Panc1 (cell line): ENCODE measurements around the gene CDCA3. TPM values are rescaled to one million over a fixed set of nuclear protein-coding genes. Genes with fewer than 3 reads are reported as not detected.
A peak's percentile ranks its signal among the peaks of the same experiment; 100 is the strongest.

Source experiments
- ATAC-seq: fragments of 200-7000 bp; cut with Tn5 transposase; 2 replicates; pipeline ENCODE4 v1.9.1; 2020; ENCODE audit warnings: mild to moderate bottlenecking, moderate library complexity
- BruUV-seq: library from RNA; stranded (reverse); fragments of 400-500 nt; replicated peaks from 2 replicates; lab custom pipeline; 2021; lab: Mats Ljungman, UMichigan
- CTCF ChIA-PET: fragments of 300-600 bp; sonication (Branson Sonifier 250); formaldehyde crosslinking; loops from one replicate; lab custom pipeline; 2022; ENCODE audit warnings: antibody characterized with exemption; lab: Charles Lee
- POLR2A ChIA-PET: fragments of 300-600 bp; sonication (Branson Sonifier 250); formaldehyde crosslinking; loops from one replicate; lab custom pipeline; 2022; ENCODE audit warnings: antibody characterized with exemption; lab: Charles Lee
- DNase-seq: peaks from one replicate; pipeline ENCODE4 v3.0.0-alpha.2; 2010; ENCODE audit warnings: low read depth, low spot score
- H3K27ac ChIP-seq: 2 replicates; pipeline ENCODE4 v1.5.1; 2011; ENCODE audit warnings: mild to moderate bottlenecking, low read length, inconsistent platforms
- H3K27me3 ChIP-seq: fragments of 200-500 bp; sonication (Bioruptor generic); 2 replicates; pipeline ENCODE4 v1.6.0; 2014; ENCODE audit warnings: low read length, inconsistent platforms; ENCODE audit not compliant: control insufficient read depth, insufficient read depth
- H3K36me3 ChIP-seq: fragments of 200-500 bp; sonication (Bioruptor generic); 2 replicates; pipeline ENCODE4 v1.5.1; 2014; ENCODE audit warnings: inconsistent platforms, mild to moderate bottlenecking, low read length, moderate library complexity; ENCODE audit not compliant: control insufficient read depth, insufficient read depth
- H3K4me1 ChIP-seq: 2 replicates; pipeline ENCODE4 v1.5.1; 2011; ENCODE audit warnings: inconsistent platforms, mild to moderate bottlenecking, low read length, moderate library complexity; ENCODE audit not compliant: control insufficient read depth, insufficient read depth
- H3K4me3 ChIP-seq, 2 experiments: 2 replicates each; pipeline ENCODE4 v1.5.1; 2011 to 2012; ENCODE audit warnings: low read depth in 2 of 2, low read length in 2 of 2, mild to moderate bottlenecking in 2 of 2, inconsistent platforms in 1 of 2, moderate library complexity in 1 of 2
- H3K9me3 ChIP-seq: fragments of 200-500 bp; sonication (Bioruptor generic); 2 replicates; pipeline ENCODE4 v1.5.1; 2014; ENCODE audit warnings: low read depth, mild to moderate bottlenecking, inconsistent platforms, low read length, moderate library complexity; ENCODE audit not compliant: control insufficient read depth, insufficient read depth
- POLR2AphosphoS5 ChIP-seq: IDR thresholded peaks from 2 replicates; pipeline ENCODE4 v1.6.1; 2012; ENCODE audit warnings: mild to moderate bottlenecking, low read depth, low read length, moderate library complexity
- SIN3A ChIP-seq: IDR thresholded peaks from 2 replicates; pipeline ENCODE4 v1.6.1; 2012; ENCODE audit warnings: low read depth, mild to moderate bottlenecking, low read length, moderate library complexity, borderline replicate concordance; ENCODE audit not compliant: insufficient read depth
- TCF7L2 ChIP-seq: IDR thresholded peaks from 2 replicates; pipeline ENCODE4 v1.6.1; 2011; ENCODE audit warnings: mild to moderate bottlenecking, low read depth, low read length, inconsistent platforms
- in situ Hi-C: cut with HindIII; loops from 2 replicates; pipeline ENCODE4 v1.10.0; 2016; ENCODE audit warnings: low sequenced_read_pairs, low pct_unique_long_range_greater_than_20kb
- intact Hi-C: fragments of 100-400 bp; cut with micrococcal nuclease; formaldehyde crosslinking; loops from one replicate; pipeline ENCODE4 v1.10.0; 2022; ENCODE audit not compliant: unreplicated experiment
- total RNA-seq: library from RNA; stranded (reverse); gene quantifications from one replicate; pipeline ENCODE4 v1.2.1, GENCODE V29; 2021; ENCODE audit not compliant: unreplicated experiment
- TF ChIP-seq, protein P1 (sequence below), 2 experiments: IDR thresholded peaks; 2 replicates each; pipeline ENCODE4 v1.6.1; 2011 to 2012; ENCODE audit warnings: low read depth in 2 of 2, control low read depth in 1 of 2, low read length in 1 of 2, mild to moderate bottlenecking in 1 of 2, moderate library complexity in 1 of 2; ENCODE audit not compliant: insufficient read depth in 1 of 2
- TF ChIP-seq, protein P2 (sequence below): fragments of 450-650 bp; IDR thresholded peaks from 2 replicates; pipeline ENCODE4 v1.5.1; 2017; ENCODE audit warnings: mild to moderate bottlenecking

Gene CDCA3
- total RNA-seq, 1 experiment from 2014 or later: 59.0 TPM

DNA sequence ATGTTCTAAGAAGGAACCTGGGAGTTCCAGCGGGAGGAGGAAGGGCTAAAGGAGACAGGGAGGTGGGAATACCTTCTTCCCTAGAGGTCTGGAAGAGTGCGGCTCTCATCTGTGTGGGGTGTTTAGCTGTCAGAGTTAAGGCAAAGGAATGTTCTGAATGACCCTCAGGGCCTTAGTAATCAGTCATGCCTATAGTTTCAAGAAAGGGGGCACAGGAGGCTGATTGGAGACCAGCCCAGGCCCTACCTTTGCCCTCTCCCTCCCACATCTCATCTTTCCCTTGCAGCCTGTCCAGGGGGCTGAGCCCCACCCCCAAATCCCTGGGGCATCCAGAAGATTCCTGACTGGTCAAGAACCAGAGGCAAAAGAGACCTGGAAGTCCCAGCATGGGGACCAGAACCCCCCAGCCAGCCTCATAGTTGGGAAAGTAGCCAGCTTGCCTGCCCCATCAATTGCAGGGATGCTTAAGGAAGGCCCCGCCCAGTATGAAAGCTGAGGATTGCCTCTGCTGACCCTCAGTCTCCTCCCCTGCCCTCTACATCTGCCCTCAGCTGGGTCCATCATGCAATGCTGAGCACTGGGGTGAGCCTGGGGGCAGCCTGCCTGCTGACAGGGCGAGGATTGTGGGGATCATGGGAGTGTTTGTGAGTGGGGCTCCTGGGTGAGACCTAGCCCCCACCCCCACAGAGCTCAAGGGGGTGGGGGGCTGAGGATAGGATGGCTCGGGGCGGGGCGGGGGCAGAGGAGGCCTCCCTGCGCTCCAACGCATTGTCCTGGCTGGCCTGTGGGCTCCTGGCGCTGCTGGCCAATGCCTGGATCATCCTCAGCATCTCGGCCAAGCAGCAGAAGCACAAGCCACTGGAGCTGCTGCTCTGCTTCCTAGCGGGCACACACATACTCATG, 27.7 kb downstream of the CDCA3 start:
- no peak for TF ChIP-seq POLR2AphosphoS5
- no peak for TF ChIP-seq SIN3A
- TF ChIP-seq, protein P1, sequence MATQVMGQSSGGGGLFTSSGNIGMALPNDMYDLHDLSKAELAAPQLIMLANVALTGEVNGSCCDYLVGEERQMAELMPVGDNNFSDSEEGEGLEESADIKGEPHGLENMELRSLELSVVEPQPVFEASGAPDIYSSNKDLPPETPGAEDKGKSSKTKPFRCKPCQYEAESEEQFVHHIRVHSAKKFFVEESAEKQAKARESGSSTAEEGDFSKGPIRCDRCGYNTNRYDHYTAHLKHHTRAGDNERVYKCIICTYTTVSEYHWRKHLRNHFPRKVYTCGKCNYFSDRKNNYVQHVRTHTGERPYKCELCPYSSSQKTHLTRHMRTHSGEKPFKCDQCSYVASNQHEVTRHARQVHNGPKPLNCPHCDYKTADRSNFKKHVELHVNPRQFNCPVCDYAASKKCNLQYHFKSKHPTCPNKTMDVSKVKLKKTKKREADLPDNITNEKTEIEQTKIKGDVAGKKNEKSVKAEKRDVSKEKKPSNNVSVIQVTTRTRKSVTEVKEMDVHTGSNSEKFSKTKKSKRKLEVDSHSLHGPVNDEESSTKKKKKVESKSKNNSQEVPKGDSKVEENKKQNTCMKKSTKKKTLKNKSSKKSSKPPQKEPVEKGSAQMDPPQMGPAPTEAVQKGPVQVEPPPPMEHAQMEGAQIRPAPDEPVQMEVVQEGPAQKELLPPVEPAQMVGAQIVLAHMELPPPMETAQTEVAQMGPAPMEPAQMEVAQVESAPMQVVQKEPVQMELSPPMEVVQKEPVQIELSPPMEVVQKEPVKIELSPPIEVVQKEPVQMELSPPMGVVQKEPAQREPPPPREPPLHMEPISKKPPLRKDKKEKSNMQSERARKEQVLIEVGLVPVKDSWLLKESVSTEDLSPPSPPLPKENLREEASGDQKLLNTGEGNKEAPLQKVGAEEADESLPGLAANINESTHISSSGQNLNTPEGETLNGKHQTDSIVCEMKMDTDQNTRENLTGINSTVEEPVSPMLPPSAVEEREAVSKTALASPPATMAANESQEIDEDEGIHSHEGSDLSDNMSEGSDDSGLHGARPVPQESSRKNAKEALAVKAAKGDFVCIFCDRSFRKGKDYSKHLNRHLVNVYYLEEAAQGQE (IDR thresholded peaks at IDR 0.05; ENCODE audit: insufficient read depth in 1 of 2, low read depth in 2 of 2, low read length in 1 of 2): no peak
- TF ChIP-seq, protein P2, sequence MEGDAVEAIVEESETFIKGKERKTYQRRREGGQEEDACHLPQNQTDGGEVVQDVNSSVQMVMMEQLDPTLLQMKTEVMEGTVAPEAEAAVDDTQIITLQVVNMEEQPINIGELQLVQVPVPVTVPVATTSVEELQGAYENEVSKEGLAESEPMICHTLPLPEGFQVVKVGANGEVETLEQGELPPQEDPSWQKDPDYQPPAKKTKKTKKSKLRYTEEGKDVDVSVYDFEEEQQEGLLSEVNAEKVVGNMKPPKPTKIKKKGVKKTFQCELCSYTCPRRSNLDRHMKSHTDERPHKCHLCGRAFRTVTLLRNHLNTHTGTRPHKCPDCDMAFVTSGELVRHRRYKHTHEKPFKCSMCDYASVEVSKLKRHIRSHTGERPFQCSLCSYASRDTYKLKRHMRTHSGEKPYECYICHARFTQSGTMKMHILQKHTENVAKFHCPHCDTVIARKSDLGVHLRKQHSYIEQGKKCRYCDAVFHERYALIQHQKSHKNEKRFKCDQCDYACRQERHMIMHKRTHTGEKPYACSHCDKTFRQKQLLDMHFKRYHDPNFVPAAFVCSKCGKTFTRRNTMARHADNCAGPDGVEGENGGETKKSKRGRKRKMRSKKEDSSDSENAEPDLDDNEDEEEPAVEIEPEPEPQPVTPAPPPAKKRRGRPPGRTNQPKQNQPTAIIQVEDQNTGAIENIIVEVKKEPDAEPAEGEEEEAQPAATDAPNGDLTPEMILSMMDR: no peak
- no peak for TF ChIP-seq TCF7L2
- H3K27me3 ChIP-seq: no peaks in the 10 kb centered on the region
- peaks cover 10% of the 10 kb centered on the region; the same call in 1 of the 2 replicates for H3K4me1 ChIP-seq
- BruUV-seq: no TSS peak
- in situ Hi-C loops: no loop called here
- H3K9me3 ChIP-seq: no peaks in the 10 kb centered on the region
- POLR2A ChIA-PET: interaction anchor here (0.6 kb wide), 1 partner anchor 44 kb away, joined by 7 read pairs; no protein-coding TSS in a partner anchor
- no peaks in the 10 kb centered on the region for H3K36me3 ChIP-seq
- ATAC-seq (no peak), DNase-seq (no peak)
- CTCF ChIA-PET: interaction anchor here (0.6 to 0.7 kb wide), 2 partner anchors 99 to 473 kb away, joined by 3 to 7 read pairs; no protein-coding TSS in a partner anchor
- intact Hi-C loops: no loop called here
- H3K4me3 ChIP-seq: no peak overlapping the region
- H3K27ac ChIP-seq: no peak overlapping the region

DNA sequence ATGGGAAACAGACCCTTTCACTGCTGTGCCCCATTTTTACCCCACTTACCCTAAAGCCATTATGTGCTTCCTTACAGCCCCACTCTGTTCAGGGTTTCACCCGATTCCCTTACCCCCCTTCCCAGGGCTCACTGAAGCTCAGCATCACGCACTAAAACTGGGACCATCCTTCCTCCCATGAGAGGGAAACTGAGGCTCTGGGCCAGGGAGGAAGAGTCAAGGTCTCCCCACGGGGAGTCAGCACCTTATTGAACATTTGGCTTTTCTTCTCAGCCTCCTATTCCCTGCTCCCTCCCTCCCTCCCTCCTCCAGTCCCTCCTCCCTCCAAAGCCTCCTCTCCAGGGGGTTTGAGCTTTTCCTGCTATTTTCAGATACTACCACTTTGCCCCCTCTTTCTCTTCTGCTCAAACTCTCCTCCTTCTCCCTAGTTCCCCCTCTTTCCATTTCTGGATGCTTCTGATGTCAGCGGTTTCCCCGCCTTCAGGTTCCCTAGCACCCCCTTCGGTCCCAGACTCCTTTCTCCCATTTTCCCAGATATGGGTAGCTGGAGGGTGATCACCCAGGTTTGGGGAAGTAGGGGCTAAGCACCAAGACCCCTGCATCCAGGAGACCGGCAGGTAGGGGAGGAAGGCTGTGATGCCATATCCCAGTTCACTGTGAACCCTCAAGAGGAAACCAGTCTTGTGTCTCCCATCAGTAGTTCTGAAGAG, 28.5 kb downstream of the CDCA3 start:
- Histone ChIP-seq H3K36me3 (no peaks in the 10 kb centered on the region), H3K4me3 (peak overlapping the region in 1 of 2 experiments; percentile 34; a peak in 1 of 4 replicates), H3K9me3 (no peaks in the 10 kb centered on the region), H3K27me3 (no peaks in the 10 kb centered on the region), H3K27ac (no peak overlapping the region), H3K4me1 (peaks cover 10% of the 10 kb centered on the region; the same call in 1 of the 2 replicates)
- CTCF ChIA-PET: no interaction called here
- DNase-seq: no peak
- intact Hi-C loops (no loop called here), in situ Hi-C loops (no loop called here)
- TF ChIP-seq, protein P2: no peak
- no peak for TF ChIP-seq SIN3A
- TF ChIP-seq, protein P1 (IDR thresholded peaks at IDR 0.05; ENCODE audit: insufficient read depth in 1 of 2, low read depth in 2 of 2, low read length in 1 of 2): no peak
- TF ChIP-seq TCF7L2: no peak
- TF ChIP-seq POLR2AphosphoS5: no peak
- ATAC-seq: no peak
- POLR2A ChIA-PET: no interaction called here
- no TSS peak for BruUV-seq
